ENCODE results near the gene CTIF. TPM values are rescaled to one million over a fixed set of nuclear protein-coding genes. Genes with fewer than 3 reads are reported as not detected.

Gene CTIF
- total RNA-seq, 1 donor, result 65.9 TPM

GRCh38 chr18:48612917-48613316, 74.1 kb downstream of the CTIF start:
- peaks cover 5% of the 10 kb centered on the region for H3K36me3 ChIP-seq (ENCODE audit: insufficient read depth, low read length)
- H3K27ac ChIP-seq (ENCODE audit: low read depth, low read length), result no peak overlapping the region
- peaks cover 99% of the 10 kb centered on the region for H4K20me1 ChIP-seq (ENCODE audit: insufficient read depth, low read length)
- H3K9me3 ChIP-seq (ENCODE audit: low read depth, low read length), result no peaks in the 10 kb centered on the region
- no peak for DNase-seq (ENCODE audit: insufficient read length, low spot score, missing footprints)
- no peak overlapping the region for H2AFZ ChIP-seq (ENCODE audit: low read length)
- H3K79me2 ChIP-seq (ENCODE audit: insufficient read depth, low read length), result peaks cover 78% of the 10 kb centered on the region
- no peaks in the 10 kb centered on the region for H3K27me3 ChIP-seq (ENCODE audit: insufficient read depth, low read length)
- H3K4me2 ChIP-seq (ENCODE audit: insufficient read depth, low read length), result no peak overlapping the region
- H3K4me3 ChIP-seq (ENCODE audit: insufficient read depth, low read length), result no peak overlapping the region
- H3K4me1 ChIP-seq (ENCODE audit: insufficient read depth, low read length), result peaks cover 9% of the 10 kb centered on the region
- TF ChIP-seq CTCF (IDR thresholded peaks at IDR 0.05; ENCODE audit: extremely low read depth, low read depth, low read length), result no peak

- peaks cover 96% of the 10 kb centered on the region for H4K20me1 ChIP-seq (ENCODE audit: insufficient read depth, low read length)
These were observed 75.0 kb downstream of the CTIF start for GRCh38 chr18:48613589-48614404.

GRCh38 chr18:48615566-48616401, 77.0 kb downstream of the CTIF start:
- Histone ChIP-seq H2AFZ (ENCODE audit: low read length) (no peak overlapping the region), H3K9me3 (ENCODE audit: low read depth, low read length) (no peaks in the 10 kb centered on the region), H3K27ac (ENCODE audit: low read depth, low read length) (no peak overlapping the region), H3K27me3 (ENCODE audit: insufficient read depth, low read length) (no peaks in the 10 kb centered on the region), H3K79me2 (ENCODE audit: insufficient read depth, low read length) (peaks cover 60% of the 10 kb centered on the region), H3K4me2 (ENCODE audit: insufficient read depth, low read length) (no peak overlapping the region), H3K36me3 (ENCODE audit: insufficient read depth, low read length) (peaks cover 16% of the 10 kb centered on the region), H3K4me3 (ENCODE audit: insufficient read depth, low read length) (no peak overlapping the region), H3K4me1 (ENCODE audit: insufficient read depth, low read length) (peaks cover 6% of the 10 kb centered on the region), H4K20me1 (ENCODE audit: insufficient read depth, low read length) (peaks cover 82% of the 10 kb centered on the region)
- no peak for TF ChIP-seq CTCF (IDR thresholded peaks at IDR 0.05; ENCODE audit: extremely low read depth, low read depth, low read length)
- DNase-seq (ENCODE audit: insufficient read length, low spot score, missing footprints), result no peak

More at GRCh38 chr18:48613589-48614404, 75.0 kb downstream of the CTIF start:
- H3K27me3 ChIP-seq (ENCODE audit: insufficient read depth, low read length), result no peaks in the 10 kb centered on the region
- no peak for TF ChIP-seq CTCF (IDR thresholded peaks at IDR 0.05; ENCODE audit: extremely low read depth, low read depth, low read length)
- H3K9me3 ChIP-seq (ENCODE audit: low read depth, low read length), result no peaks in the 10 kb centered on the region
- peaks cover 9% of the 10 kb centered on the region for H3K4me1 ChIP-seq (ENCODE audit: insufficient read depth, low read length)
- H3K4me2 ChIP-seq (ENCODE audit: insufficient read depth, low read length), result no peak overlapping the region
- DNase-seq (ENCODE audit: insufficient read length, low spot score, missing footprints), result peak; percentile 84
- H3K27ac ChIP-seq (ENCODE audit: low read depth, low read length), result no peak overlapping the region
- H3K79me2 ChIP-seq (ENCODE audit: insufficient read depth, low read length), result peaks cover 74% of the 10 kb centered on the region
- H2AFZ ChIP-seq (ENCODE audit: low read length), result no peak overlapping the region
- peaks cover 5% of the 10 kb centered on the region for H3K36me3 ChIP-seq (ENCODE audit: insufficient read depth, low read length)
- H3K4me3 ChIP-seq (ENCODE audit: insufficient read depth, low read length), result no peak overlapping the region
